Spleen (tissue), 7 donors: Measurements from ENCODE around the gene GNB1L.

ENCODE experiments used
- POLR2A ChIP-seq, 3 donors: fragments of 450-650 bp; IDR thresholded peaks; one replicate each; pipeline ENCODE4 v1.5.1; 2017; ENCODE audit warnings: antibody characterized with exemption in 3 of 3, mild to moderate bottlenecking in 1 of 3
- POLR2AphosphoS5 ChIP-seq, 3 donors: sonication (generic); formaldehyde crosslinking; IDR thresholded peaks; one replicate each; pipeline ENCODE4 v1.5.1; 2017; ENCODE audit warnings: antibody characterized with exemption in 3 of 3
- TF ChIP-seq, protein P1 (sequence below), 11 experiments: fragments of 200-600 bp in 7 of 11; fragments of 450-650 bp in 4 of 11; sonication (generic) in 4 of 11; IDR thresholded peaks in 8 of 11; conservative IDR thresholded peaks in 3 of 11; 1 replicate in 7 of 11; 2 replicates in 4 of 11; pipeline versions ENCODE4 v1.4.0 to v1.8.0; 2016 to 2021; ENCODE audit warnings: antibody characterized with exemption in 11 of 11, inconsistent platforms in 4 of 11, mild to moderate bottlenecking in 1 of 11
- donor health status: DM: no; HTN: no; CAD: no; lungs with moderate emphysema.
- donor health status: DM: no; HTN: no; CAD: no.
- donor health status: DM: no; HTN: no; CAD: no.

DNA sequence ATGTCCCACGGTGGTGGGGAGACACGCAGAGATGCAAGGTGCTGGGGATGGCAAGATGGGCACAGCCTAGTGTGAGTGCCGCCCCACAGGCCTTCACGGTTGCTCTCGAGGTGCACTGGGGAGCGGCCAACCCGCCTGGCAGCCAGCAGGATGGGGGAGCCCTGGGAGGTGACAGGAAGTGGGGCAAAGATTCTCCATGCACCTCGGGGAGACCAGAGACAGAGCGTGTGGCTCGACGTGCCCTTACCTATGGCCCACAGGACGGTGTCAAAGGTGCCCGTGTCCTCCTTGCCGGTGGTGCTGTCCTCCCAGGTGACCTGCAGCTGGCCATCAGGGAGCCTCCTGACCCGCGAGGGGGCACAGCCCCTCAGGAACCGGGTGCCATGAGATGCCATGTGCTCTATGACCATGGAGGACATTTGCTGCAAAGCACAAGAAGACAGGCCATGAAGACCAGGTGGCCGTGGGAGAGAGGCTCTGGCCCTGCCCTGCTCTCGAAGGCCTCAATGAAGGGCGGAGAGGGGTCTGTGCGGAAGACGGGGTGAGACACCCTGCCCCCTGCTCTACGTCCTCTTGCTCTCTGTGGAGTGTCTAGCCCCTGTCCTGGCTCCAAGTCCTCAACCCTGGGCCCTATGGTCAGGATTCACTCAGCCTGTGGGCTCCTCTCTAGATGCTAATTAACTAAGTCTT is 40.6 kb upstream of the GNB1L start:
- TF ChIP-seq POLR2A (IDR thresholded peaks at IDR 0.05) = no peak
- TF ChIP-seq, protein P1, sequence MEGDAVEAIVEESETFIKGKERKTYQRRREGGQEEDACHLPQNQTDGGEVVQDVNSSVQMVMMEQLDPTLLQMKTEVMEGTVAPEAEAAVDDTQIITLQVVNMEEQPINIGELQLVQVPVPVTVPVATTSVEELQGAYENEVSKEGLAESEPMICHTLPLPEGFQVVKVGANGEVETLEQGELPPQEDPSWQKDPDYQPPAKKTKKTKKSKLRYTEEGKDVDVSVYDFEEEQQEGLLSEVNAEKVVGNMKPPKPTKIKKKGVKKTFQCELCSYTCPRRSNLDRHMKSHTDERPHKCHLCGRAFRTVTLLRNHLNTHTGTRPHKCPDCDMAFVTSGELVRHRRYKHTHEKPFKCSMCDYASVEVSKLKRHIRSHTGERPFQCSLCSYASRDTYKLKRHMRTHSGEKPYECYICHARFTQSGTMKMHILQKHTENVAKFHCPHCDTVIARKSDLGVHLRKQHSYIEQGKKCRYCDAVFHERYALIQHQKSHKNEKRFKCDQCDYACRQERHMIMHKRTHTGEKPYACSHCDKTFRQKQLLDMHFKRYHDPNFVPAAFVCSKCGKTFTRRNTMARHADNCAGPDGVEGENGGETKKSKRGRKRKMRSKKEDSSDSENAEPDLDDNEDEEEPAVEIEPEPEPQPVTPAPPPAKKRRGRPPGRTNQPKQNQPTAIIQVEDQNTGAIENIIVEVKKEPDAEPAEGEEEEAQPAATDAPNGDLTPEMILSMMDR (IDR thresholded peaks at IDR 0.05 in 8 of 11, conservative IDR thresholded peaks at IDR 0.05 in 3 of 11) = no peak
- peak in 1 of 3 donors; percentile 34 for TF ChIP-seq POLR2AphosphoS5 (IDR thresholded peaks at IDR 0.05)
